Iris pigment epithelial cell (primary cell): ENCODE data around the gene AMACR.
A peak's percentile ranks its signal among the peaks of the same experiment; 100 is the strongest.

Experiments used
- DNase-seq: peaks from one replicate; pipeline ENCODE4 v3.0.0-alpha.2; 2011; ENCODE audit warnings: low read depth

The AMACR gene

GRCh38 chr5:34007201-34007620 is 639 bp downstream of the AMACR start:
- DNase-seq = peak; percentile 17

GRCh38 chr5:34005681-34006080 is 2.2 kb downstream of the AMACR start:
- no peak for DNase-seq

- DNase-seq = peak; percentile 23
These were observed 2.6 kb downstream of the AMACR start for GRCh38 chr5:34005211-34005610.

GRCh38 chr5:34003941-34004340 is 3.9 kb downstream of the AMACR start:
- DNase-seq = no peak

GRCh38 chr5:34002629-34003328 is 5.1 kb downstream of the AMACR start:
- DNase-seq = no peak

GRCh38 chr5:34001241-34001841 is 6.5 kb downstream of the AMACR start:
- peak; percentile 31 for DNase-seq

GRCh38 chr5:33999978-34000377 is 7.9 kb downstream of the AMACR start:
- no peak for DNase-seq

- DNase-seq = peak; percentile 87
These were observed 10.4 kb downstream of the AMACR start for GRCh38 chr5:33997331-33997983.

GRCh38 chr5:33995865-33996264 is 12.0 kb downstream of the AMACR start:
- no peak for DNase-seq

GRCh38 chr5:33994845-33995244 is 13.0 kb downstream of the AMACR start:
- DNase-seq = peak; percentile 37

- DNase-seq = no peak
These were observed 15.0 kb downstream of the AMACR start for GRCh38 chr5:33992864-33993263.

- DNase-seq = no peak
These were observed 22.4 kb downstream of the AMACR start for GRCh38 chr5:33985447-33985846.

GRCh38 chr5:33984671-33985124 is 23.2 kb downstream of the AMACR start, which contains the start of gene SLC45A2:
TSS of gene SLC45A2 (minus strand) at chr5:33984693. CDS start at chr5:33984583, 110 bp downstream.
- DNase-seq = peak; percentile 68

GRCh38 chr5:33984178-33984577 is 23.7 kb downstream of the AMACR start:
- no peak for DNase-seq

- peak; percentile 63 for DNase-seq
These were observed 26.3 kb downstream of the AMACR start for GRCh38 chr5:33981408-33982162.

- no peak for DNase-seq
These were observed 27.8 kb downstream of the AMACR start for GRCh38 chr5:33980030-33980429.

- no peak for DNase-seq
These were observed 29.5 kb downstream of the AMACR start for GRCh38 chr5:33978306-33978705.

GRCh38 chr5:33976307-33976706 is 31.5 kb downstream of the AMACR start:
- no peak for DNase-seq

- DNase-seq = peak; percentile 15
These were observed 32.0 kb downstream of the AMACR start for GRCh38 chr5:33975852-33976251.

- DNase-seq = no peak
These were observed 34.6 kb downstream of the AMACR start for GRCh38 chr5:33973271-33973670.

- peak; percentile 73 for DNase-seq
These were observed 38.0 kb downstream of the AMACR start for GRCh38 chr5:33969572-33970452.
